Activated CD8-positive, alpha-beta memory T cell treated with anti-CD3 and anti-CD28 coated beads, Interleukin-2, amount 50 U/mL, for 24 hours (primary cell): ENCODE data around the gene TMEM167B.

Source experiments
- DNase-seq: peaks from one replicate; pipeline ENCODE4 v3.0.0-alpha.2; 2020; ENCODE audit errors: extremely low read depth

TMEM167B gene

DNA sequence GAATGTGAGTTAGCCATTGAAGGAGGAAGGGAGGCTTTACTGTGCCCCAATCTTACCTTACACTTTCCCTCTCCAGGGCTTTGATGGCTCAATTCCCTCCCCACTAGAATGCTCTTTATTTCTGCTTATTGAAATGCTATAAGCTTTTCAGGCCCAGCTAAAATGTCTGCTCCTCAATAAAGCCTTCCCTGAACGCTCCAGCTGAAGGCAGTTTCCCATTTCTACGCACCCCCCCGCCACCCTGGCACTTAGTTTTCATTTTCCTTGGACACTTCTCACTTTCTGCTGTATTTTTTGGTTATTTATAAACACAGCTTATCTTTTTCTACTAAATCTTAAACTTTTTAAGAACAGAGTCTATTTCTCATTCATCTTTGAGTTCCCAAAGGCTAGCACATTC, 7.1 kb upstream of the TMEM167B start:
- no peak for DNase-seq

DNA sequence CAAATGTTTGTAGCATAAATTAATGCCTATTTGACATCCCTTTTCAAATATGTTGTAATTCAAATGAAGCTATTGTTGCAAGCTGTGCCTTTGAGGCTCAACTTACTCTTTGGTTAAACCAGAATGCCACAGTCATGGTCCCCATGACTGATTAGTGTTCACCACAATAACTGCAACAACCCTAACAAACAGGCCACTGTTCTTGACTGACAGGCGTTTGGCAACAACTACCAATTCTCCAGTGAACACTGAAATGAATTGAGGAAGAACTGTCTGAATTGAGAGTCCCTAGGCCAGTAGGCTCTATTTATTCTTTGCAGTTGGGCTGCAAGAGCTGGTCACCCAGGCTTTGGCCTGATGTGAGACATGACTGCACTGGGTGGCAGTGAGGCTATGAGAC, 6.6 kb upstream of the TMEM167B start:
- no peak for DNase-seq

DNA sequence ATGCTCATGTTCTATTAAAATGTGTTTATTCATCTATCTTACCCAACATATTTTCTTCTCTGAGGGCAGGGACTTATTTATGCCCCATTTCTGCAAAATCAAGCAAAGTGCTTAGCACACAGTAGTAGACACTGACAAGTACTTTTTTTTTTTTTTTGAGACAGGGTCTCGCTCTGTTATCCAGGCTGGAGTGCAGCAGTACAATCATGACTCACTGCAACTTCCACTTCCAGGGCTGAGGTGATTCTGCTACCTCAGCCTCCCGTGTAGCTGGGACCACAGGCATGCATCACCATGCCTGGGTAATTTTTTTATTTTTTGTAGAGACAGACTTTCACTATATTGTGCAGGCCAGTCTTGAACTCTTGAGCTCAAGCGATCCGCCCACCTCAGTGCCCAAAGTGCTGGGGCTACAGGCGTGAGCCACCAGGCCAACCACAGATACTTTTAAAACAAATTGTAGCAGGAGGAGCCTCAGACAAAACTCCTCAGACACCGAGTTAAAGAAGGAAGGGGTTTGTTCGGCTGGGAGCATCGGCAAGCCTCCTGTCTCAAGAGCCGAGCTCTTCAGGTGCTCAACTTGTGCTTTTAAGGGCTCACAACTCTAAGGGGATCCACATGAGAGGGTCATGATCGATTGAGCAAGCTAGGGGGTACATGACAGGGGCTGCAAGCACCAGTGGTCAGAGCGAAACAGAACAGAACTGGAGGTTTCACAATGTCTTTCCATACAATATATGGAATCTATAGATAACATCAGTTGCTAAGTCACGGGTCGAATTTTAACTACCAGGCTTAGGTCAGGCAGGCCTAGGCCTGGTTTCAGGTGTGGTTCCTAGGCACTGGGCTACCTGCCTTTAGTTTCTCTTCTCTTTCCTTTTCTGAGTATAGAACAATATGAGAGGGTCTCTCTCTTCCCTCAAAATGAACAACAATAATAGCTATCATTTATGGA, 5.7 kb upstream of the TMEM167B start:
- no peak for DNase-seq

DNA sequence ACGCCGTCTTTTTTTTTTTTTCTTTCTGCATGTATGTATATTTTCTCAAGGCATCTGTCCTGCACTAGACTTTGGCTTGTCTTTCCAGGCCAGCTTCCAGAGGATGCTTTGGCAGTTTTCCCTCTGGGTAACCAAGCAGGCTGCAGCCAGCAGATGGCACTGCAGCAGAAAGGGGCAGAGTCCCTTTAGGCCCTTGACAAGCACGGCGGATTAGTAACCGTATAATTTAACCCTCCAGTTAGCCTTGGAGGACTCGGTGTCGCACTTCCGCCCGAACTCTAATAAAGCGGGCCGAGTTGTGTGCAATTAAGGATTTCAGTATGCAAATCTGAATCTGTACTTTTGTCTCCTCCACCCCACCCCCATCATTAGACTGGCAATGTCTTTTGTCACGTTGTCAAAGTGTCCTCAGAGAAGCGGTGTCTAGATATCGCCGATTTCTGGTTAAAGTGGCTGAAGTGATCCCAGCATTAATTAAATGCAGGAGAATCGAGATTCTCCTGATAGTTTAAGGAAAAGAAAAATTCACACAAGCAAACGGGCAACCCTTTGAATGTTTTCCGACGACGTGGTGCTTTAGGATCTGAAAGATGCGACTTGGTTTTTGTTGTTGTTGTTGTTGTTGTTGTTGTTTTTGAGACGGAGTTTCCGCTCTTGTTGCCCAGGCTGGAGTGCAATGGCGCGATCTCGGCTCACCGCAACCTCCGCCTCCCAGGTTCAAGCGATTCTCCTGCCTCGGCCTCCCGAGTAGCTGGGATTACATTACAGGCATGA, 1.1 kb upstream of the TMEM167B start:
- no peak for DNase-seq

DNA sequence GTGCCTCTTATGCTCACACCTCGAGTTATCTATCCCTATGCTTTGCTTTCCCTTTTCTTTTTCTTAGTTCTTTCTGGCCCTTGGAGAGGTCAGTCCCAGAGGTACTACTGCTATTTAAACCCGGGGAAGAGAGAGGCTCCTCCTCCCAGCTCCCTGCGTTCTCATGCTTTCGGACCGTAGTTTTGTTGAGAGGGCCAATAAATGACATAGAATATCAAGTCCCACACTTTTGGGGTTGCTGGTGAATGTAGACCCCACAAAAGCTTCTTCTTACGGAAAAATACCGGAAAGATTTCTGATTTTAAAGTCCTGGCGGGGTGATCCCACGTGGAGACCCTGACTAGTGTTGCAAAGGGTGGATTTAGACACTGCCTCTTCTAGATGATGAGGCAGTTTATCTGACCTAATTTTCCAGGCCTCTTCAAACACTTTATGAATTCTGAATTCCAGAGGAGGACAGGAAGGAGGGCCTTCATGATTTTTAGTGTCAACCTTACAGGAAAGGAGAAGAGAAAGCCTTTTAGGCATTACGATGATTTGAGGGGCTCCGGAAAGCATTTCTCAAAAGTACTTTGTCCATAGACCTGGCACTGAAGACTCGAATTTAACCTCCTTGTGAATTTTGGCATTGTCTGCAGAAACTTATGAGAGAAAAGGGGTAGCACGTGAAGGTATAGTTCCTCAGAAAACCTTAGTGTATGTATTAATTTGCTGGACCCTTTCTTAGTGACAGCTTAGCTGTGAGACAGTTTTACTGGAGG, 694 bp downstream of the TMEM167B start:
- DNase-seq: no peak

DNA sequence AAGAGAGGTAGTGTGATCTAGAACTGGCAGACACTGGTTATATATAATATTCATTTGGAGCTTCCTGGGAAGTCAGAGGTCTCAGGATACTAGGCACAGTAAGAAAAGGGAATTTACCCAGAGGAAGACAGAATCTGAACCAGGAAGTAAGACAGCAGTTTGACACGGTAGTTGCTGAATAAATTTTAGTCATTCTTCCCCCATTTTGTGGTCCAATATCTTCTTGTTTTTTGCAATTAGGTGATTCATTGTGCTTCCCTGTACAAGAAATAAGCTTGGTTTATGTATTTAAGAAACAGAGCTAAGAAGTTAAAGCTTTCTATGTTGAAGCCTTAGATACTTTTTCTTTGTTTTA, 1.3 kb downstream of the TMEM167B start:
- no peak for DNase-seq

DNA sequence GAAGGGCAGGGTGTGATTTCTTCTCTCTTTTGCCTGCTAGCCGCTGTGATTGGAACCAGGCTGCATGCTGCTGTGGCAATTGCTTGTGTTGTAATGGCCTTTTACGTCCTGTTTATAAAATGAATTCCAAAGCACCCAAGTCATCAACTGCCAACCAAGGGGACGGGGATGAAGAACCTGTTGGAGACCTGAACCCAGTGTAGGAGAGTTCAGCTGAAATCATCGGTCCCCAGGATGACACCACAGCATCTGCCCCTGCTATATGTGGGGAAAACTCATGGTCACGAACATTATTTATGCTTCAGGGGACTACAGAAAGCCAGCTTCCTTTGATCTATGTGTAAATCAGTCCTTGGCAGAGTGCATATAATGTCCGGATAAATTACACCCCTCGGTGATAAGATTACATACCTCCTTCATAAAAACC, 3.8 kb downstream of the TMEM167B start:
- DNase-seq: no peak

DNA sequence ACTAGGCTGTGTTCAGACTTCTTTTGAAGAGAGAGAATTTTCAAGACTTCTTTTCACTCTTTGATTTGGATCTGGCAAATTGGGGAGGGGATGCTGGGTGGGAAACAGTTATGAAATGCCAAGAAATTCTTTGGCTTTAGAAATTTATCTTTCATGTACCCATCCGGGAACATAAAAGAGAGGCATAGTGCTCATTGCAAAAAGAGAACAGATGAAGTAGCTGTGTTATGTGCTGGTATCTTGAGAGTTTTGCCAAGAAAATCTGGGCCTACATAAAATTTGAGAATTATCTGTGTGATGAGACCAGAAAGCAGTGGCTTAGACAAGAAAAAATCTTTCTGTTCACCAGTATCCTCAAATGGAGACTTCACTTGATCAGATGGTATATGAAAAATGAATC, 4.3 kb downstream of the TMEM167B start:
- DNase-seq: no peak

DNA sequence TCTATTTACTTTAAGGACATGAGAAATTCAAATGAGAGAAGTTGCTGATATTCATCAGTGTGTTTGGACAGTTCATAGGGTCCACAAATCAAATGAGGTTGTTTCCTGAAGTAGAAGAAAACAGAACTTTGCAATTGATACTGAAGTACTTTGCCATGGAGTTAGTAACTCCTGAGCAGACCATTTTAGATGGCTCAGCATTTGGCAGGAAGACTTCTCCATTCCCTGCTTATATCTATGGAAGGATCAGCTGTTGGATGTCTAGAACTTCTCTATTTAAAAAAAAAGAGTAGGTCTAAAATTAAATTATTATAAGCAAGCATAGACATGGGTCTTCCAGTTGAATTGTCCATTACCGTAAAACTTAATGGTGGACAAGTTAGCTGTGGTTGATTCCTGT, 5.1 kb downstream of the TMEM167B start:
- no peak for DNase-seq

DNA sequence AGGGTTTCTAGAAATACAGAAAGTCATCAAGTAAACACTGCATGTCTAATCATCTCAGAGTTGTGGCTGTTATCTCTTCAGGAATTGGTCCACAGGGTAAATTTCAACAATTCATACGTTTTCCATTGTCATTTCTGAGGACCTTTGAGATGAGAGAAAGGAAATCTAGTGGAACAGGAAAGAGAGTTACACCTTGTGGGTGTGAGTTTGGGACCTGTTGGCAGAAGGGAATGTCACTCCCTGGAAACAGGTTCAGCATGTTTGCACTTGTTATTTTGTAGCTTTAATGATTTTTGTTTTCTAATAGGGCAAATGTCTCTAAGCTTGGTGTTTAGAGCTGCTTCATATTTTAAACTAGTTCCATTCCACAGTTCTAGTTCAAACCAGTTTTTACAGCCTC, 5.6 kb downstream of the TMEM167B start:
- DNase-seq: no peak

DNA sequence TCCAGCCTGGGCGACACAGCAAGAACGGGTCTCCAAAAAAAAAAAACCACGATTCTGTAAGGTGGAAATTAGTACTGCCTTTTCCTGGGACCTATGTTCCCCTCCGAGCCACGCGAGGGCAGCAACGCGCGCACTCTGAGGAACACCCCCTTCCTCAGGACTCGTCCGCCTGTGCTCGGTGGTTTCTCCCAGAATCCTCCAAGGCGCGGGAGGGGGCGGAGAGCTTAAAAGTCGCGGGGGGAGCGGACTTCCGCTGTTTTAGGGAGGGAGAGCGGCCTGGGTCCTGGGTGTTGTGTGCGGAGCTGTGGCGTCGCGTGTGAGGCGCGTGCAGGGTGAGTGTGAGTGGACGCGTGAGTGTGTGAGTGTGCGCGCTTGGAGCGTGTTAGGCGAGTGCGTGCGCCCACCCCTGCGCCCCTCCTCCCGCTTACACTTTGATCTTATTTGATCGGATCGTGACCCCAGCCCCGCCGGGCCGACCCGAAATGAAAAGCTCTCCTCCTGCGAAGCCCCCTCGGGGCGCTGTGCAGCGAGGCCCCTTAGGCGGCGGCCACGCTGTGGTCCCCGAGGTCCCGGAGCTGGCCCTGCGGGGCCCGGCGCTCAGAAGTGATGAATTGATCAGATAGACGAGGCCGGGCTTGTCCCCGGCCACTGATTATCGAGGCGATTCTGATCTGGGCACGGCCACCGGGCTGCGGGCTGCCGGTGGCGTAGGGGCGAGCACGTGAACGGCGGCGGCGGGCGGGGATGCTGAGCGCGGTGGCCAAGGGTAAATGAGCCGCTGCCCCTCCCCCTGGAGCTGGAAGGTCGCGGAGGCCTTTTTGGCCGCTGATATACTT, 9.6 kb downstream of the TMEM167B start:
- DNase-seq: peak; percentile 92

DNA sequence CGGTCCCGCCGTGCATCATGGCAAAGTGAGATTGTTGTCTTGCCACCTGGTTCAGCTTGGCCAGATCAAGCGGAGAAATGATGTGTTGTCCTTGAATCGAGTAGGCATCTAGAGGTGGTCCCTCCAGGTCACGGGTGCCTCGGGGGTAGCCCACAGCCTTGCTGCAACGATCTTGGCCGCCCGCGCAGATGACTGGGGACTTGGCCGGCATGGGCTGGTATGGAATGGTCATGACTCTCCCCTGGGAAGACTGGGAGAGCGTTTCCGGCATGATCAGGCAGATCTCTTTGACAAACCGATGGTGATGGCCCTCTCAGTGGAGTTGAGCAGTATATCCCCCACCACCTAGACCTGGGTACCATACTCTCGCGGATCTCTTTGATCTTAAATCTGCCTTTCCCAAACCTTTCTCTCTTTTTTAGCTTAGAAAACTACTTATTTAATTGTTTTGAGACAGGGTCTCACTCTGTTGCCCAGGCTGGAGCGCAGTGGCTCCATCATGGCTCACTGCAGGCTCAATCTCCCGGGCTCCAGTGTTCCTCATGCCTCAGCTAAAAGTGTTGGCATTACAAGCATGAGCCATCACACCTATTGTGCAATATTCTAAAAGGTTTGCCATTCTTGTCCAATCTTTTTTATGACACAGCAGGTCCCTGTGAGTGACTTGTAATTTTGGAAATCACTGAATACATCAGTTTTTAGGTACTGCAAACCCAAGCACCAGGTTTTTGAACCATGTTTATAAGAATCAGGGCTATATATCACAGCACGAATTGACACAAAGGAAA, 14.0 kb downstream of the TMEM167B start:
- DNase-seq: no peak

DNA sequence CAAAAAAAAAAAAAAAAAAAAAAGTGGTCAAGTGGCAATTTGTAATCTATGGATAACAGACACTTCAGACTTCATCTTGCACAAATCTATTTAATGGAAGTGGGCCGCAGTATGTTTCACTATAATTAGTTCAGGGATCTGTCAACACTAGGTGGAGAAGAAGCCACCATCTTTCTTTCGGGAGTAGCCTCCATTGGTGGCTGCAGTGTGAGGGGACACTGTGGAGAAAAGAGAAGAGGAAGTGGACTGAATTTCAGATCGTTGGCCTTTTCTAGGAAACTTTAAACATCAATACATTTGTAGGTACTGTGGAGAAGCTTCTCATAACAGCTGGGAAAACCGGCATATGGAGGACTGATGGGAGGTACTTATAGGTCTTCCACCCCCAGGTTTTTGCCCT, 15.3 kb downstream of the TMEM167B start:
- DNase-seq: no peak

DNA sequence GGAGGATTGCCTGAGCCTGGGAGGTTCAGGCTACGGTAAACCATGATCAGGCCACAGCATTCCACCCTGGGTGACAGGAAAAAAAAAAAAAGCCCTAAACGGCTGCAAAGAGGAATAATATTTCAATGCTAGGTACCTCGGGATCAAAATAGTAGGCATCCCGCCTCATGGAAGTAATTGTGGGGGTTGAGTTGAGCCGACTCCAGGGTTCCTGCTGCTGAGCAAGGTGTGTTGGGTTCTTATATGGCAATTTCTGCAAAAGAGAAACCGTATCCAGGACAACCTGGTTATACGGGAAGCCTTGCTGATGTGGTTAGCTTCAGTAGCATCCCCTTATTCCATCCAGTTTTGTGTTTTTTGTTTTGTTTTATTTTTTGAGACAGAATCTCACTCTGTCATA, 17.2 kb downstream of the TMEM167B start:
- no peak for DNase-seq

DNA sequence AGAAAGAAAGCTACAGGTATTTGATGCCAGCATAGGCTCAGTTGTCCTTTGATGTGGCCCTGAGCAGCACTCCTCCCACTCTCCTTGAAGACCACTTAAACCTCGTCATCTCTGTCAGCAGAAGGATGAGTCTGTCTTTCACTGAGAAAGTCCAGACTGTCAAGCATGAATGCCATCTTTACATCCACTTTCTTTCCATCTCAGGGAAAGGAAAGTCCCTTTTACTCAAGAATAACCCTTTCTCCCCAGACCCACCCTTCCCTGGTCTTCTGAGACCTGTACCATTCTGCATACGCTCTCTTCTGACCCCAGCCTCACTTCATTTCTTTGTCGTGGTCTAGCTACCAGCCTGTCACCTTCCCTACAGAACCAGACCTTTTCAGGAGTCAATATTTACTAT, 19.3 kb downstream of the TMEM167B start:
- DNase-seq: no peak

DNA sequence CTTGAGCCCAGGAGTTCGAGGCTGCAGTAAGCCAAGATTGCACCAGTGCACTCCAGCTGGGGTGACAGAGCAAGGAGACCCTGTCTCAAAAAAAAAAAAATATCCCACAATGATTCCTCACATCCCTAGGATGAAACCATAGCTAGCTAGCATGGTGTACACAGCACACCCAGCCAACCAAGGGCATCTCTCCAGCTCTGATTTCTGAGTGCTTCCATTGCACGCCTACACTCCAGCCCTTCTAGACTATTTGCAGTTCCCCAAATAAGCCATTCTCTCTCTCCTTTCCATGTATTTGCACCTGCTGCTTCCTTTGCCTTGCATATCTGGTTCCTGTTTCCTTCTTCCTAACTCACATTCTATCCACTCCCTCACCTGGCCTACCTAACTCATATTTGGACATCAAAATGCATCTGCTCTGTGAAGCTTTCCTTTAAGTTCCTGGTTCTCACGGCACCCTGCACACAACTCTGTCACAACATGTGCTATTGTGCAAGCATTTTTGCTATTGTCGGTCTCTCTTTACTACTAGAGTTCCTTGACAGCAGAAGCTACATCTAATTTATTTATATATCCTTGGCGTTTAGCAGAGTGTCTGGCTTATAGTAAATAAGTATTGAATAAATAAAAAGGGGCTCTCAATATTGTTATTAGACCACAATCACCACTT, 21.0 kb downstream of the TMEM167B start:
- no peak for DNase-seq

DNA sequence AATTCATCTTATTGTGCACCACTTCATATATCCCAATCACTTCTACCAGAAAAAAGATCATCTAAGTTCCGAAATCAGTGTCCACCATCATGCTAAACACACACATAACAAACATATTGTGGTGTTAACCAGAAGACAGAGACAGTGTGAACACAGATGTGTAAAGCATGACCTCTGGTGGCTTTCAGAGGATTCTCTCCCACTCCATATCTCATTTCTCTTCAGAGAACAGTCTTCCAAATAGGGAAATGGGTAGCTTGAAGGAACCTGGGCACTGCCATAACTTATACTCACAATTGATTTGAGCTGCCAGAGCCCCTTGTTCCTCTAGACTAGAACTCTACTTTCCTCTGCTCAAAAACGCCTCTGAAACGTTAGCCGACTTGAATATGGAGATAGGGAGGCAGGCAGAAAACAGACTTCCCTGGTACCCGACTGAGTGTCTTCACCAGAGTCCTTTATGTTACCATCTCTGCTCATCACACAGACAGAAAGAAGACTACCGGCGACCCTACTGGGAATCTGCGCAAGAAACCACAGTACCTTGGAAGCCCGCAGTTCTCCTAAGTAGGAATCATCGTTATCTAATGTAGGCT, 21.6 kb downstream of the TMEM167B start:
- DNase-seq: no peak

DNA sequence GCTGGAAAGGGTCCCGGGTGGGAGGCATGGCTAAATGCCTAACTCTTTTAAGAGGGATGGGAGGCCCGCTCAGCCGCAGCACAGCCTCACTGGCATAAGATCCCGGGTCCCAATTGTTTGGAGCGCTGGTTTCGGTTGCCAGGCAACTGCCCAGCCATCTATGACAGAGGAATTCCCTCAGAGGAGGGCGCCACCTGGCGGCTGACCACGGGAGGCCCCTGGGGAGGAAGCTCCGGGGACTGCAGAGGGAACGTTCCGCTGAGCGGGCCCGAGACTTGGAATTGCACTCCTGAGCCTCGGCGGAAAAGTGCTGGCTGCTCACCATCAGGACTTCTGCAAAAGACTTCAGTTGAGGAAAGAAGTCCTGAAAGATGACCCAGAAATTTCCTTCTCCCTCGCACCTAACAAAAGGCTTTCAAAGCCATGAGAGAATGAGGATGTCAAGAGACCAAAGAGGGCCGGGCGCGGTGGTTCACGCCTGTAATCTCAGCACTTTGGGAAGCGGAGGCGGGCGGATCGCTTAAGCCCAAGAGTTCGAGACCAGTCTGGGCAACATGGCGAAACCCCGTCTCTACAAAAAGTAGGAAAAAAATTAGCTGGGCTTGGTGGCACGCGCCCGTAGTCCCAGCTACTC, 22.2 kb downstream of the TMEM167B start:
- peak; percentile 70 for DNase-seq
